ENCODE results near the gene SNX30.

The SNX30 gene

GRCh38 chr9:112836394-112836793, 85.8 kb downstream of the SNX30 start:
- Histone ChIP-seq H3K36me3 (ENCODE audit: control insufficient read depth in 5 of 5, insufficient read depth in 5 of 5, low read length in 5 of 5) (peaks cover 13 to 25% (median 19%) of the 10 kb centered on the region in 5 donors), H3K9ac (ENCODE audit: low read length in 5 of 5) (no peak overlapping the region), H3K27ac (ENCODE audit: low read depth, low read length) (no peak overlapping the region), H3K4me3 (ENCODE audit: low read depth in 1 of 5, low read length in 5 of 5) (no peak overlapping the region), H3K9me3 (ENCODE audit: control insufficient read depth in 5 of 5, low read length in 5 of 5) (no peaks in the 10 kb centered on the region), H3K27me3 (ENCODE audit: control insufficient read depth in 5 of 5, insufficient read depth in 4 of 5, low read length in 5 of 5) (no peaks in the 10 kb centered on the region), H3K4me1 (ENCODE audit: control insufficient read depth in 5 of 5, insufficient read depth in 5 of 5, low read length in 5 of 5) (peaks cover 0 to 15% (median 5%) of the 10 kb centered on the region in 5 donors)

- no peaks in the 10 kb centered on the region for H3K9me3 ChIP-seq (ENCODE audit: control insufficient read depth in 5 of 5, low read length in 5 of 5)
- H3K4me1 ChIP-seq (ENCODE audit: control insufficient read depth in 5 of 5, insufficient read depth in 5 of 5, low read length in 5 of 5): peaks cover 0 to 9% (median 0%) of the 10 kb centered on the region in 5 donors
- peaks cover 13 to 25% (median 17%) of the 10 kb centered on the region in 5 donors for H3K36me3 ChIP-seq (ENCODE audit: control insufficient read depth in 5 of 5, insufficient read depth in 5 of 5, low read length in 5 of 5)
- H3K4me3 ChIP-seq (ENCODE audit: low read depth in 1 of 5, low read length in 5 of 5): no peak overlapping the region
- no peak overlapping the region for H3K9ac ChIP-seq (ENCODE audit: low read length in 5 of 5)
- H3K27ac ChIP-seq (ENCODE audit: low read depth, low read length): no peak overlapping the region
- no peaks in the 10 kb centered on the region for H3K27me3 ChIP-seq (ENCODE audit: control insufficient read depth in 5 of 5, insufficient read depth in 4 of 5, low read length in 5 of 5)
These were observed 87.8 kb downstream of the SNX30 start for GRCh38 chr9:112838342-112838741.

GRCh38 chr9:112839331-112839730, 88.8 kb downstream of the SNX30 start:
- H3K9me3 ChIP-seq (ENCODE audit: control insufficient read depth in 5 of 5, low read length in 5 of 5): no peaks in the 10 kb centered on the region
- H3K9ac ChIP-seq (ENCODE audit: low read length in 5 of 5): no peak overlapping the region
- no peaks in the 10 kb centered on the region for H3K27me3 ChIP-seq (ENCODE audit: control insufficient read depth in 5 of 5, insufficient read depth in 4 of 5, low read length in 5 of 5)
- peaks cover 13 to 25% (median 17%) of the 10 kb centered on the region in 5 donors for H3K36me3 ChIP-seq (ENCODE audit: control insufficient read depth in 5 of 5, insufficient read depth in 5 of 5, low read length in 5 of 5)
- peaks cover 0 to 9% (median 0%) of the 10 kb centered on the region in 5 donors for H3K4me1 ChIP-seq (ENCODE audit: control insufficient read depth in 5 of 5, insufficient read depth in 5 of 5, low read length in 5 of 5)
- H3K27ac ChIP-seq (ENCODE audit: low read depth, low read length): no peak overlapping the region
- H3K4me3 ChIP-seq (ENCODE audit: low read depth in 1 of 5, low read length in 5 of 5): no peak overlapping the region

GRCh38 chr9:112841261-112841660, 90.7 kb downstream of the SNX30 start:
- Histone ChIP-seq H3K9me3 (ENCODE audit: control insufficient read depth in 5 of 5, low read length in 5 of 5) (no peaks in the 10 kb centered on the region), H3K9ac (ENCODE audit: low read length in 5 of 5) (no peak overlapping the region), H3K36me3 (ENCODE audit: control insufficient read depth in 5 of 5, insufficient read depth in 5 of 5, low read length in 5 of 5) (peaks cover 12 to 17% (median 13%) of the 10 kb centered on the region in 5 donors), H3K4me3 (ENCODE audit: low read depth in 1 of 5, low read length in 5 of 5) (no peak overlapping the region), H3K27ac (ENCODE audit: low read depth, low read length) (no peak overlapping the region), H3K27me3 (ENCODE audit: control insufficient read depth in 5 of 5, insufficient read depth in 4 of 5, low read length in 5 of 5) (no peaks in the 10 kb centered on the region), H3K4me1 (ENCODE audit: control insufficient read depth in 5 of 5, insufficient read depth in 5 of 5, low read length in 5 of 5) (peaks cover 0 to 8% (median 6%) of the 10 kb centered on the region in 5 donors)

GRCh38 chr9:112842555-112842954, 92.0 kb downstream of the SNX30 start:
- no peak overlapping the region for H3K4me3 ChIP-seq (ENCODE audit: low read depth in 1 of 5, low read length in 5 of 5)
- H3K27me3 ChIP-seq (ENCODE audit: control insufficient read depth in 5 of 5, insufficient read depth in 4 of 5, low read length in 5 of 5): no peaks in the 10 kb centered on the region
- H3K27ac ChIP-seq (ENCODE audit: low read depth, low read length): no peak overlapping the region
- H3K9me3 ChIP-seq (ENCODE audit: control insufficient read depth in 5 of 5, low read length in 5 of 5): no peaks in the 10 kb centered on the region
- H3K36me3 ChIP-seq (ENCODE audit: control insufficient read depth in 5 of 5, insufficient read depth in 5 of 5, low read length in 5 of 5): peaks cover 5 to 15% (median 13%) of the 10 kb centered on the region in 5 donors
- H3K9ac ChIP-seq (ENCODE audit: low read length in 5 of 5): no peak overlapping the region
- peaks cover 0 to 8% (median 6%) of the 10 kb centered on the region in 5 donors for H3K4me1 ChIP-seq (ENCODE audit: control insufficient read depth in 5 of 5, insufficient read depth in 5 of 5, low read length in 5 of 5)

GRCh38 chr9:112844771-112845542, 94.4 kb downstream of the SNX30 start:
- Histone ChIP-seq H3K4me3 (ENCODE audit: low read depth in 1 of 5, low read length in 5 of 5) (no peak overlapping the region), H3K27me3 (ENCODE audit: control insufficient read depth in 5 of 5, insufficient read depth in 4 of 5, low read length in 5 of 5) (no peaks in the 10 kb centered on the region), H3K9me3 (ENCODE audit: control insufficient read depth in 5 of 5, low read length in 5 of 5) (no peaks in the 10 kb centered on the region), H3K9ac (ENCODE audit: low read length in 5 of 5) (no peak overlapping the region), H3K4me1 (ENCODE audit: control insufficient read depth in 5 of 5, insufficient read depth in 5 of 5, low read length in 5 of 5) (peaks cover 0 to 8% (median 6%) of the 10 kb centered on the region in 5 donors), H3K36me3 (ENCODE audit: control insufficient read depth in 5 of 5, insufficient read depth in 5 of 5, low read length in 5 of 5) (peaks cover 0 to 1% (median 0%) of the 10 kb centered on the region in 5 donors), H3K27ac (ENCODE audit: low read depth, low read length) (no peak overlapping the region)

GRCh38 chr9:112846528-112847488, 96.2 kb downstream of the SNX30 start:
- Histone ChIP-seq H3K27ac (ENCODE audit: low read depth, low read length) (no peak overlapping the region), H3K9ac (ENCODE audit: low read length in 5 of 5) (no peak overlapping the region), H3K36me3 (ENCODE audit: control insufficient read depth in 5 of 5, insufficient read depth in 5 of 5, low read length in 5 of 5) (peaks cover 0 to 10% (median 7%) of the 10 kb centered on the region in 5 donors), H3K4me3 (ENCODE audit: low read depth in 1 of 5, low read length in 5 of 5) (no peak overlapping the region), H3K4me1 (ENCODE audit: control insufficient read depth in 5 of 5, insufficient read depth in 5 of 5, low read length in 5 of 5) (peaks cover 0 to 7% (median 5%) of the 10 kb centered on the region in 5 donors), H3K27me3 (ENCODE audit: control insufficient read depth in 5 of 5, insufficient read depth in 4 of 5, low read length in 5 of 5) (no peaks in the 10 kb centered on the region), H3K9me3 (ENCODE audit: control insufficient read depth in 5 of 5, low read length in 5 of 5) (no peaks in the 10 kb centered on the region)

GRCh38 chr9:112848316-112849151, 98.0 kb downstream of the SNX30 start:
- Histone ChIP-seq H3K4me1 (ENCODE audit: control insufficient read depth in 5 of 5, insufficient read depth in 5 of 5, low read length in 5 of 5) (peaks cover 0 to 7% (median 5%) of the 10 kb centered on the region in 5 donors), H3K9me3 (ENCODE audit: control insufficient read depth in 5 of 5, low read length in 5 of 5) (no peaks in the 10 kb centered on the region), H3K27ac (ENCODE audit: low read depth, low read length) (no peak overlapping the region), H3K9ac (ENCODE audit: low read length in 5 of 5) (no peak overlapping the region), H3K27me3 (ENCODE audit: control insufficient read depth in 5 of 5, insufficient read depth in 4 of 5, low read length in 5 of 5) (no peaks in the 10 kb centered on the region), H3K36me3 (ENCODE audit: control insufficient read depth in 5 of 5, insufficient read depth in 5 of 5, low read length in 5 of 5) (peaks cover 0 to 21% (median 11%) of the 10 kb centered on the region in 5 donors), H3K4me3 (ENCODE audit: low read depth in 1 of 5, low read length in 5 of 5) (no peak overlapping the region)

- H3K36me3 ChIP-seq (ENCODE audit: control insufficient read depth in 5 of 5, insufficient read depth in 5 of 5, low read length in 5 of 5): peaks cover 3 to 28% (median 12%) of the 10 kb centered on the region in 5 donors
These were observed 98.9 kb downstream of the SNX30 start for GRCh38 chr9:112849363-112849922.

More at GRCh38 chr9:112849363-112849922, 98.9 kb downstream of the SNX30 start:
- Histone ChIP-seq H3K27me3 (ENCODE audit: control insufficient read depth in 5 of 5, insufficient read depth in 4 of 5, low read length in 5 of 5) (no peaks in the 10 kb centered on the region), H3K4me1 (ENCODE audit: control insufficient read depth in 5 of 5, insufficient read depth in 5 of 5, low read length in 5 of 5) (peaks cover 0 to 11% (median 5%) of the 10 kb centered on the region in 5 donors), H3K4me3 (ENCODE audit: low read depth in 1 of 5, low read length in 5 of 5) (no peak overlapping the region), H3K27ac (ENCODE audit: low read depth, low read length) (no peak overlapping the region), H3K9ac (ENCODE audit: low read length in 5 of 5) (no peak overlapping the region), H3K9me3 (ENCODE audit: control insufficient read depth in 5 of 5, low read length in 5 of 5) (no peaks in the 10 kb centered on the region)

Measured in subcutaneous abdominal adipose tissue (tissue), 5 donors.